ENCODE data around the gene FGF9.

FGF9 gene

GRCh38 chr13:21733475-21734263, 62.8 kb downstream of the FGF9 start:
- Histone ChIP-seq H3K9me3 (ENCODE audit: severe bottlenecking) (no peaks in the 10 kb centered on the region), H3K4me1 (ENCODE audit: insufficient read depth, poor library complexity, severe bottlenecking) (no peaks in the 10 kb centered on the region), H3K27me3 (ENCODE audit: insufficient read depth, poor library complexity, severe bottlenecking) (no peaks in the 10 kb centered on the region), H3K27ac (ENCODE audit: poor library complexity, severe bottlenecking) (no peak overlapping the region), H3K36me3 (ENCODE audit: low read depth) (no peaks in the 10 kb centered on the region), H3K4me3 (ENCODE audit: severe bottlenecking) (no peak overlapping the region)
- no peak for TF ChIP-seq CTCF (IDR thresholded peaks at IDR 0.05; ENCODE audit: poor library complexity, severe bottlenecking)
- ATAC-seq (ENCODE audit: low read depth) = no peak
- no peak for DNase-seq (ENCODE audit: low spot score)

DNA sequence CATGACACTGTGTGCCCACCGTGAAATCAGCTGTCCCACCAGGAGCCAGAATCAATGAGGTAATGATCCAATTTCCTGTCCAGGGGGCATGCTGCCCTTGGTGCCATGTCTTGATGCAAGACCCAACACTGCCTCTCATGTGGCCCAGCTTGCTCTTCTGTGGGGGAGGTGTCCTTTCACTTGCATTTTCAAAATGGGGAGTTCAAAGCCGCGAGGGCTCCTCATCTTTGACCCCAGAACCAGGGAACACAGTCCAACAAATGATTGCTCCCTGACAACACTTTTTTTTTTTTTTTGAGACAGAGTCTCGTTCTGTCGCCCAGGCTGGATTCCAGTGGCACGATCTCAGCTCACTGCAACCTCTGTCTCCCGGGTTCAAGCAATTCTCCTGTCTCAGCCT, 64.1 kb downstream of the FGF9 start:
- no peak overlapping the region for H3K27ac ChIP-seq (ENCODE audit: poor library complexity, severe bottlenecking)
- no peaks in the 10 kb centered on the region for H3K4me1 ChIP-seq (ENCODE audit: insufficient read depth, poor library complexity, severe bottlenecking)
- DNase-seq (ENCODE audit: low spot score) (no peak), ATAC-seq (ENCODE audit: low read depth) (no peak)
- no peaks in the 10 kb centered on the region for H3K36me3 ChIP-seq (ENCODE audit: low read depth)
- H3K4me3 ChIP-seq (ENCODE audit: severe bottlenecking) = no peak overlapping the region
- TF ChIP-seq CTCF (IDR thresholded peaks at IDR 0.05; ENCODE audit: poor library complexity, severe bottlenecking) = no peak
- H3K27me3 ChIP-seq (ENCODE audit: insufficient read depth, poor library complexity, severe bottlenecking) = no peaks in the 10 kb centered on the region
- H3K9me3 ChIP-seq (ENCODE audit: severe bottlenecking) = no peaks in the 10 kb centered on the region

- Histone ChIP-seq H3K4me3 (ENCODE audit: severe bottlenecking) (no peak overlapping the region), H3K4me1 (ENCODE audit: insufficient read depth, poor library complexity, severe bottlenecking) (no peaks in the 10 kb centered on the region), H3K27me3 (ENCODE audit: insufficient read depth, poor library complexity, severe bottlenecking) (no peaks in the 10 kb centered on the region), H3K36me3 (ENCODE audit: low read depth) (no peaks in the 10 kb centered on the region), H3K27ac (ENCODE audit: poor library complexity, severe bottlenecking) (no peak overlapping the region), H3K9me3 (ENCODE audit: severe bottlenecking) (no peaks in the 10 kb centered on the region)
- no peak for ATAC-seq (ENCODE audit: low read depth)
- no peak for TF ChIP-seq CTCF (IDR thresholded peaks at IDR 0.05; ENCODE audit: poor library complexity, severe bottlenecking)
- no peak for DNase-seq (ENCODE audit: low spot score)
Observed at GRCh38 chr13:21735701-21736401, 65.0 kb downstream of the FGF9 start.

DNA sequence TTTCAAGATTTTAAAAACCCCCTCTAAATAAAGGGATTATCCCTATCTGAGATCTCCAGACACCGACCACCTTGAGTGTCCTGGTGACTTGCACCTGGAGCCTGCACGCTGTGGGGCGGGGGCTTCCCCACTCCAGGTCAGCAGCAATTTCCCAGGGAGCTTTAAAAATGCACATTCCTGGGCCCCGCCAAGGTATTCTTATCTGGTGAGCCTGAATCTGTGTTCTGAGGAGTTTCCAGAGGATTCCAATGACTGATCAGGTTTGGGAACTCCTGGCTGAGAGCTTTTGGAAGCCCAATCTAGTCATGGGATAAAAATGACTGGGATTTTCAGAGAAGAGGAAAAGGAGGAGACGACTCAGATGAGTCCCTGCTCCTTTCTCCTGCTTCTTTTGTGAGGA, 66.1 kb downstream of the FGF9 start:
- Histone ChIP-seq H3K4me1 (ENCODE audit: insufficient read depth, poor library complexity, severe bottlenecking) (no peaks in the 10 kb centered on the region), H3K9me3 (ENCODE audit: severe bottlenecking) (no peaks in the 10 kb centered on the region), H3K27ac (ENCODE audit: poor library complexity, severe bottlenecking) (no peak overlapping the region), H3K27me3 (ENCODE audit: insufficient read depth, poor library complexity, severe bottlenecking) (no peaks in the 10 kb centered on the region), H3K4me3 (ENCODE audit: severe bottlenecking) (no peak overlapping the region), H3K36me3 (ENCODE audit: low read depth) (no peaks in the 10 kb centered on the region)
- no peak for TF ChIP-seq CTCF (IDR thresholded peaks at IDR 0.05; ENCODE audit: poor library complexity, severe bottlenecking)
- DNase-seq (ENCODE audit: low spot score) (no peak), ATAC-seq (ENCODE audit: low read depth) (no peak)

DNA sequence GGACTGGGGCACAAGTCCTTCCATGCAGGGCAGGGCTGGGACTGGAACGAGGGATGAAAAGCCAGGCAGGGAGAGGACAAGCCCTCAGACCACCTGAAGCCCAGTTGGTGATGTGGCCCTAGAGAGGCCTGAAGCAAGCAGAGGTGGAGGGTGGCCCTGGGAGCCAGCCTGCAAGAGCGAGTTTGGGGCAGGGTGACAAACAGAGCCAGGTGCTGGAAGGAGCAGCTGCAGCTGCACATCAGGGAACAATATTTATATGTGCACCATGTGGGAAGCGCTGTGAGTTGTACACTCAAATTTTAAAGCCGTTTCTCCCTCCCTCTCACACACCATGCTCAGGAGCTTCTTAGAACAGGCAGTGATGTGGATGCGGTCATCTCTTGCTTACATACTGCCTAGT, 67.8 kb downstream of the FGF9 start:
- no peak overlapping the region for H3K4me3 ChIP-seq (ENCODE audit: severe bottlenecking)
- TF ChIP-seq CTCF (IDR thresholded peaks at IDR 0.05; ENCODE audit: poor library complexity, severe bottlenecking) = no peak
- no peaks in the 10 kb centered on the region for H3K27me3 ChIP-seq (ENCODE audit: insufficient read depth, poor library complexity, severe bottlenecking)

More for the DNA sequence above, 67.8 kb downstream of the FGF9 start:
- no peaks in the 10 kb centered on the region for H3K4me1 ChIP-seq (ENCODE audit: insufficient read depth, poor library complexity, severe bottlenecking)
- DNase-seq (ENCODE audit: low spot score) = no peak
- no peak for ATAC-seq (ENCODE audit: low read depth)
- no peaks in the 10 kb centered on the region for H3K36me3 ChIP-seq (ENCODE audit: low read depth)
- no peak overlapping the region for H3K27ac ChIP-seq (ENCODE audit: poor library complexity, severe bottlenecking)
- H3K9me3 ChIP-seq (ENCODE audit: severe bottlenecking) = no peaks in the 10 kb centered on the region
